Activated T-cell treated with anti-CD3 and anti-CD28 coated beads for 48 hours (primary cell): Measurements from ENCODE around the gene SLC44A5.

Experiments
- DNase-seq: peaks from one replicate; pipeline ENCODE4 v3.0.0-alpha.2; 2020; ENCODE audit warnings: low read depth

SLC44A5 gene

DNA sequence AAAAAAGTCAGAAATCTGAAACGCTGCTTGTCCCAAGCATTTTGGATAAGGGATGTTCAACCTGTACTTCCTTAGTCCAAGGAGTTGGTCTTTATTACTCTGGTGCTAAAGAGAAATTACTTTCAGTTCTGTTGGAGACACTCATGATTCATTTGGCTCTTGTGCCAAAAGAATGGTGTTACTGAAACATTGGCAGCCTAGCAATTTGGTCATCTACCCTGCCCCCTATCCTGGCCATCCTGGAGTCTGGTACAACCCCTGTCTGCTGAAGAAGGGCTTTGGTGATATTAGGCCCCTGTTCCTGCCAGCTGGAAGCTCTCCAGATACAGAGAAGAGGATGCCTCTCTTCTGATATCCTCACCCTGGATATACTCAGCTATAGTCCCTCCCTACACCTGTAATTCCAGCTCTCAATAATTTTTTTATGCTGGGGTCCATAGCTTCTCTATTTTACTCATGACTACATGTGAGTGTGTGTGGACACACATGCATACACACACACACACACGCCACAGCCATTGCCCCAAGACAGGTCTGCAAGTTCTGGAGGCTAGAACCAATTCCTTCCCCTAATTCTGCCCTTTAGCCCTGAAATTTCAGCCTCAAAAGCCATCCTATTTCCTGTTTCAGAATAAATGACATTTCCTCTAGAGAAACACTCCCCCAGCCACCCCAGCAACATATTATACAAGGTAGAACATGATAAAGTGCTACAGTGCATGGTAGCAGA, 436.7 kb downstream of the SLC44A5 start:
- no peak for DNase-seq

DNA sequence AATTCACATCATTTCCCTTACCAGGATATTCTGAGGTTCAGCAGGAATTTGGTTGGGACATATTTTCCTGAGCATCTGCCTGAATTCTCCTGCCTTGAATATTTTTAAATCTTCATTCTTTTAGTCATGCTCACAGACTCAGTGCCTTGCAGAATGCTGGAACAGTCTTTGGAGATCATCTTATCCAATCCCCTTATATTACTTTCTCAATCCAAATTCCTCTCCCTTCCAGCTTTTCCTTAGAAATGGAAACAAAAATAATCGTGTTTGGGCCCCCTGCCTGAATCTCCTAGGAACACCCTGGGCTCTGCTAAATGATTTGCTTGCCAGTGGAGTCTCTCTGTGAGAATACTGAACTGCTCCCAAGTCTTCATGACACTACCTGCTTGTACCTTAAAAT, 438.4 kb downstream of the SLC44A5 start:
- DNase-seq, result no peak

DNA sequence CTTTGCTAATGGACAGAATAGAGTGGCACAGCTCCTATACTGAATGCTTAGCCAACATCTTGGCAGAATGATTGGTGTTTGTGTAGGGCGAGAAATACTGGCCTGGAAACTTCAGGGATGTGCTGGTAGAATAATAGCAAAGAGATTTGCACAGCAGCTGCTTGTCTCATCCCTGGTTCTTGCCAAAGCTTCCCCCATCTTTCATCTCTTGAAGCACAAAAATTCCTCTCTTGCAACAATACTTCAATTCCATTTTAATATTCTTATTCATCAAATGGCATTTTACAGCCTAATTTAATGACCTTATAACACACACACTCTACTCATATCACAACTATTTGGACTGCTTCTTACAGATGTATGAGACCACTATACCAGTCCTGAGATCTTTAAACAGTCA, 439.0 kb downstream of the SLC44A5 start:
- DNase-seq, result no peak

DNA sequence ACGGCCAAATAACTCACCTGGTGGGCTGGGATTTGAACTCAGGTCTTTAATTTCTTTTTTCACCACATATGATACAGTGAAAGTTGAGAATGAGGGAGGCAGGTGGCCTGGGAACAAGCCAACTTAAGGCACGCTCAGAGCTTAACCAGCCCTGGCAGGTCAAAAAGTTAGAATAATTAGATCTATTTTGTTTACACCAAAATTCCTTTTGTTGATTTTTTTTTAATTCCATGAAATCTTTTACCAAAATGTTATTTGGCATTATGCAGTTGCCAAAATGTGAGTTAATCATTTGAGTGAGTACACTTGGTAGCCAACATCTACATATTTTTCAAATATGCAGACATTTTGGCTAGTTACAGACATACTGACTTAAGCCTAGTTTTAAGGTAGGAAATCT, 439.9 kb downstream of the SLC44A5 start:
- no peak for DNase-seq

DNA sequence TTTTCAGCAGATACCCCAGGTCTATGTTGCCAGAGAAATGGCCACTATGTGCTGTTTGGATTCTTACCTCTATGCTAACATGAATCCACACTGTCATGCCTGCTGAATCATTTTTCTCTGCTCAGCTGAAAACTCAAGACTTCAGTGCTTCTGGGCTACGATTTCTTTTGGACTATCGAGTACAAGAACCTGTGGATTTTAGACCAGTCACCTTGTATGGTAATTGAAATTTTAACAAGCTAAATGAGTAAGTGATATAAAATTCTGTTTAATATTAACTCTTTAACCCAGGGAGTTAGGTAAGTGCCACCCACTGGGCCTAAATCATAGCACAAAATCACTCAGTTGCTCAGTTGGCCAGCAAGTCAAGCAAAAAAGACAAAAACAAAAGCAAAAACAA, 440.9 kb downstream of the SLC44A5 start:
- no peak for DNase-seq

DNA sequence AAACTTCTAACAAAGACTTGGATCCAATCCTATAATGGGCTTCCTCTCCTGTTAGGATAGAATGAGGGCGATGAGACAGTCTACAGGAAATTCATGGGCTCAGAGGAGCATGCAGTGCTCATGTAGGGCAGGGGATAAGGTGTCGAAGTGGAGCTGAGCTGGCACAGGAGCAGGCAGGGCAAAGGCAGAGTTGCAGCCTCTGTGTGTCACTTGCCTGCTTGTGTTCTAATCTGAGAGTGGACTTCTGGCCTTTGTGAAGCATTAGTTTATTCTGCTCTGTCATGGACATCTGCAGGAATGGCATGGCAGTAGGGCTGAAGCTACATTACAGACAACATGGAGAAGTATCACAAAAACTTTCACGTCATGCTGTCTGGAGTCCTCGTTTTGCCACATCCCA, 444.1 kb downstream of the SLC44A5 start:
- no peak for DNase-seq

DNA sequence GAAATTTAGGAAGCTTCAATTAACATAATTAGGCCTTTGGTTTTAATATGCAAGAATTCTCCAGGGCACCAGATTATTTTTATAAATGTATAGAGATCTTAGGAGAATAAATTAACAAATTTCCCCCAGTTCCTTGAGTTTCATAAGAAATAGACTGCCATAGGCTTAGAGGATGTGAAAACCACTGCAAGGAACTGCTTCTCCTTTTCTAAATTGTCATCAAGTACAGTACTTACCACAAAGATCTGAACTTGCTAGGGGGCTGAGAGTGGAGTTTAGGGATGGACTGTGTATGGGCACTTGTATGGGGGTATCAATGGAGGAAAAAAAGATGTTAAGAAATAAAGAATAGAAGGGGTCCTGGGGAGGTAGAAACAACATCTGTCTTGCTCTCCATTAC, 445.6 kb downstream of the SLC44A5 start:
- no peak for DNase-seq

DNA sequence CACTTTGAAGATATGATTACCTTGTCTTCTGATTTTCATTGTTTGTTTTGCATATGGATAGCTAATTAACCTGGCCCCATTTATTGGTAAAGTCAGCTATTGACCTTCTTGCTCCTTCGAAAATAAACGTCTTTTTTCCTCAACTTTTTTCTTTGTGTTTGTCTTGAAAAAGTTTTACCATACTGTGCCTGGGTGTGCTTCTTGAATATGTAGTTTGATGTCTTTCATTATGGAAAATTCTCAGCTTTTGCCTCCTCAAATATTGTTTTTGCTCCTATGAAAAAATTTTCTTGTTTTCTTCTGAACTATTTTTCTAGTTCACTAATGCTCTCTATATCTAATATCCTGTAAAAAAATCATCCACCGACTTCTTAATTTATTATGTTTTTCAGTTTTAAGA, 451.8 kb downstream of the SLC44A5 start:
- DNase-seq, result no peak
